AG04450 (cell line): ENCODE data around the gene ELAC2. TPM values are rescaled to one million over a fixed set of nuclear protein-coding genes. Genes with fewer than 3 reads are reported as not detected.
"Not testable (repeated sequence)": the region's sequence is repeated elsewhere in the genome, so short reads cannot be mapped to it uniquely, and the experiment has no call there.

Experiments used
- CTCF ChIA-PET: fragments of 300-600, 350-600 bp; formaldehyde crosslinking; extraction: SDS; loops from one replicate; lab custom pipeline; 2022; ENCODE audit warnings: antibody characterized with exemption, inconsistent platforms; lab: Charles Lee
- POLR2A ChIA-PET: fragments of 350-600 bp; formaldehyde crosslinking; extraction: SDS; loops from one replicate; lab custom pipeline; 2021; ENCODE audit warnings: antibody characterized with exemption, inconsistent platforms; lab: Yijun Ruan, JAX
- DNase-seq: peaks from one replicate; pipeline ENCODE4 v3.0.0-alpha.2; 2011; ENCODE audit warnings: low read depth, low spot score
- H3K27ac ChIP-seq: one replicate; pipeline ENCODE4 v1.5.1; 2012; ENCODE audit warnings: low read depth, low read length, control low read depth
- H3K27me3 ChIP-seq: one replicate; pipeline ENCODE4 v1.6.0; 2012; ENCODE audit warnings: low read length; ENCODE audit not compliant: control insufficient read depth, insufficient read depth
- H3K4me3 ChIP-seq: 2 replicates; pipeline ENCODE4 v1.5.1; 2011; ENCODE audit warnings: mild to moderate bottlenecking, low read depth, low read length, control low read depth
- H3K9me3 ChIP-seq: 2 replicates; pipeline ENCODE4 v1.5.1; 2012; ENCODE audit warnings: low read length; ENCODE audit not compliant: control insufficient read depth, insufficient read depth
- CTCF ChIP-seq: IDR thresholded peaks from 2 replicates; pipeline ENCODE4 v1.5.1; 2011; ENCODE audit warnings: low read depth, low read length, control low read depth, inconsistent platforms
- polyA plus RNA-seq: library from polyadenylated mRNA; depleted of rRNA; stranded (reverse); fragments of >200 nt; gene quantifications from 2 replicates; pipeline ENCODE4 v1.2.3, GENCODE V29; 2011

ELAC2 gene
- polyA plus RNA-seq, 1 experiment, result 41.0 TPM

- no peak for TF ChIP-seq CTCF
- ChIA-PET POLR2A (no interaction called here), CTCF (interaction anchor here (1.1 kb wide), 2 partner anchors 18 to 40 kb away, joined by 3 to 4 read pairs; no protein-coding TSS in a partner anchor)
- no peak overlapping the region for H3K4me3 ChIP-seq
- no peaks in the 10 kb centered on the region; the same call in 1 of the 2 replicates for H3K9me3 ChIP-seq
- H3K27ac ChIP-seq, result peak overlapping the region; percentile 52
- no peaks in the 10 kb centered on the region for H3K27me3 ChIP-seq
- peak; percentile 78 for DNase-seq
Observed at GRCh38 chr17:12983991-12984884, 33.6 kb downstream of the ELAC2 start.

- ChIA-PET POLR2A (no interaction called here), CTCF (interaction anchor here (1.1 kb wide), 1 partner anchor 48 kb away, joined by 3 read pairs; no protein-coding TSS in a partner anchor)
- Histone ChIP-seq H3K9me3 (no peaks in the 10 kb centered on the region; the same call in 1 of the 2 replicates), H3K27ac (no peak overlapping the region), H3K27me3 (no peaks in the 10 kb centered on the region), H3K4me3 (no peak overlapping the region)
- no peak for DNase-seq
- TF ChIP-seq CTCF, result no peak
Observed at GRCh38 chr17:12982224-12982623, 35.6 kb downstream of the ELAC2 start.

- no peaks in the 10 kb centered on the region; the same call in 1 of the 2 replicates for H3K9me3 ChIP-seq
- CTCF ChIA-PET, result interaction anchor here (0.7 to 1.6 kb wide), 2 partner anchors 23 to 152 kb away, joined by 5 to 8 read pairs; no protein-coding TSS in a partner anchor
- no peak for TF ChIP-seq CTCF
- no peak for DNase-seq
- no peaks in the 10 kb centered on the region for H3K27me3 ChIP-seq
- POLR2A ChIA-PET, result interaction anchor here (0.6 kb wide), 1 partner anchor 50 kb away, joined by 3 read pairs; no protein-coding TSS in a partner anchor
- no peak overlapping the region for H3K27ac ChIP-seq
- no peak overlapping the region for H3K4me3 ChIP-seq
Observed at GRCh38 chr17:12979826-12980500, 37.9 kb downstream of the ELAC2 start.

GRCh38 chr17:12979246-12979645, 38.6 kb downstream of the ELAC2 start:
- POLR2A ChIA-PET, result interaction anchor here (0.6 kb wide), 1 partner anchor 49 kb away, joined by 3 read pairs; no protein-coding TSS in a partner anchor
- Histone ChIP-seq H3K9me3 (no peaks in the 10 kb centered on the region), H3K27ac (no peak overlapping the region), H3K4me3 (no peak overlapping the region), H3K27me3 (no peaks in the 10 kb centered on the region)
- no peak for DNase-seq
- TF ChIP-seq CTCF, result no peak
- CTCF ChIA-PET, result interaction anchor here (0.6 kb wide), 1 partner anchor 25 kb away, joined by 3 read pairs; no protein-coding TSS in a partner anchor

- H3K27ac ChIP-seq, H3K9me3 ChIP-seq, POLR2A ChIA-PET, DNase-seq, H3K27me3 ChIP-seq, H3K4me3 ChIP-seq: not testable (repeated sequence)
- CTCF ChIA-PET, result interaction anchor here (0.6 kb wide), 1 partner anchor 25 kb away, joined by 3 read pairs; no protein-coding TSS in a partner anchor
Observed at GRCh38 chr17:12978787-12979186, 39.0 kb downstream of the ELAC2 start.
